Erythroblast (primary cell): ENCODE data around the gene RTN4.
A peak's percentile ranks its signal among the peaks of the same experiment; 100 is the strongest.
"Not testable (repeated sequence)": the region's sequence is repeated elsewhere in the genome, so short reads cannot be mapped to it uniquely, and the experiment has no call there.

Experiments used
- DNase-seq, 2 experiments: peaks; one replicate each; lab custom pipeline; 2025; lab: John Stamatoyannopoulos, UW
- GATA1 ChIP-seq: IDR thresholded peaks from 2 replicates; pipeline ENCODE4 v1.6.1; 2011; ENCODE audit warnings: low read depth, mild to moderate bottlenecking, control low read depth, low read length, moderate library complexity
- POLR2A ChIP-seq: IDR thresholded peaks from 2 replicates; pipeline ENCODE4 v1.6.1; 2011; ENCODE audit warnings: mild to moderate bottlenecking, low read length

Gene RTN4

DNA sequence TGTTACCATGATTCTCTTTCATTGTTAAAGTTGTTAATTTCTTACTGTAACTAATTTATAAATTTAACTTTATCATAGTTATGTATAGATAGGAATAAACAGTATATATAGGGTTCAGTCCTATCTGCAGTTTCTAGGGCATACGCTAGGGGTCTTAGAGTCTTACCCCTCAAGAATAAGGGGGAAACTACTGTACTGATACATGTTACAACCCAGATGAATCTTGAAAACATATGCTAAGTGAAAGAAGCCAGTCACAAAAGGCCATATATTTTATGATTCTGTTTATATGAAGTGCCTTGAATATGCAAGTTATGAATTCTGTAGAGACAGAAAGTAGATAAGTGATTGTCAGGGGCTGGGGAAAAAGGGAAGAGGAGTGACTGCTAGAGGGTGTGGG, 52.4 kb downstream of the RTN4 start:
- TF ChIP-seq GATA1 (no peak), POLR2A (no peak)
- peak in 1 of 2 experiments; percentile 7 for DNase-seq

DNA sequence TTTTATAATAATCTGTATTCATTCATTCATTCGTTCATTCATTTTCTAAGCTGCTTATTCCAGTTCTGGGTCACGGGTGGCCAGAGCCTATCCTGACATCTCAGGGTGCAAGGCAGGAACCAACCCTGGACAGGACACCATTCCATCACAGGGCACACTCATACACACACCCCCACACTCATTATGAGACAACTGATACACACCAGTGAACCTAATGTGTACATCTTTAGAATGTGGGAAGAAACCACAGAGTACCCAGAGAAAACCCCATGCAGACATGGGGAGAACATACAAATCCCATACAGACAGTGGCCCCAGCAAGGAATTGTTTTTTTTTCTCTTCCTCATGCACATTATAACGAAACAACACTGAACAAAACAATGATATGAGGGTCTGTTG, 54.7 kb downstream of the RTN4 start:
- DNase-seq, result no peak

GRCh38 chr2:54990694-54991093, 59.6 kb downstream of the RTN4 start:
- DNase-seq, result not testable (repeated sequence)

More for the DNA sequence above, 54.7 kb downstream of the RTN4 start:
- TF ChIP-seq POLR2A, result no peak
- TF ChIP-seq GATA1, result no peak

DNA sequence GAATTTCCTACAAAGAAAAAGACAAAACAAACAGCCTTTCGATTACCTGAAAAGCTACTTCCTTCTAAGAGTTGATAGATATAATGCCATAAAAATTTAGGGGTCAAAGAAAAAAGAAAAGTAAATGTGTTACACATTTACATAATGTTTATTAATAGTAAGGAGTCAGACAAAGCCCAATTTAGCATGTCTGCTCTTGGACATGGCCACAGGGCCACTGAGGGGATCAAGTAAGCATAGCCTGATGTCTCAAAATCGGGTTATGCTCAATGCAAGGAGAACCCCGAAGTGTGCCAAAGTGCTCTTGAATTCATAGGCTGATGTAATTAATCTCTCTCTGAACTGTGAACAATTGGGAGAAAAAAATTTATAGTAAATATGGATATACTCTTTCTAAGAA, 61.6 kb downstream of the RTN4 start:
- TF ChIP-seq POLR2A (no peak), GATA1 (no peak)
- DNase-seq, result no peak

- TF ChIP-seq GATA1, result no peak
- TF ChIP-seq POLR2A, result no peak
- DNase-seq, result no peak
Observed at GRCh38 chr2:54986264-54986663, 64.0 kb downstream of the RTN4 start.

GRCh38 chr2:54984476-54984875, 65.8 kb downstream of the RTN4 start:
- no peak for TF ChIP-seq POLR2A
- no peak for TF ChIP-seq GATA1

DNA sequence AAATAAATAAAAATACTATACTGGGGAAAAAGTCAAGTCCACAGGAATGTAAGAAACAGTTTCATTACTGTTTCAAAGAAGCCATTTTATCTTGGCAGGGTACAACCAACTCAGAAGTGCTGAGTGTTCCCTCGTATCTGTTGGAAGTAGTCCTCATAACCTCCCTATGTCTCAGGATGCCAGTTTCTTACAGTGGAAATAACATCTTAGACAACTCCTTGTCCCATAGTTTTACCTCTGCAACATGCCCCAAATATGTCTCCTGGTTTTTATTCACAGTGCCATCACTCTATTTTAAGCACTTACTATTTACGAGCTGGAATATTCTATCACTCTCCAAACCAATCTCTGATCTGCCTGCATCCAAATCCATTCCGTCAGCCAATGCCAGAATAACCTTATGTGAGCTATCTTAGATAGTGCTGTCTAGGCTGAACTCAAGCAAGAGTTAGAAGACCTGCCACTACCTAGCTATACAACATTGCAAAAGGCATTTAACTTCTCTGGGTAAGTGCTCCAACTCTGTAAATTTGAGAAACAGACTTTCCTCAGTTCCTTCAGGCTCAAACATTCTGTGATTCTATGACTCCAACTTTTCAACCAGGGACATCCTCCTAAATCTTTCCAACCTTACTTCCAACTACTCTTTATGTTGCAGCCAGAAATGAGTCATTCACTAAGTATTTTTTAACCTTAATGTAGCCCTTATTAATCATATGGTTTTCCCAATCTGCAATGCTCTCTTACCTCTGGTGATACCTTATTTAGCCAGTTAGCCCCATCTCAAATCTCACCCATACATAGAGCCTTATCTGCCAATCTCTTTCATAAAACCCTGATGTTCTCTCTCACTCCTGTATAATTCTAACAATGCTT, 66.7 kb downstream of the RTN4 start:
- DNase-seq, result no peak
- TF ChIP-seq POLR2A (no peak), GATA1 (no peak)

More at GRCh38 chr2:54984476-54984875, 65.8 kb downstream of the RTN4 start:
- no peak for DNase-seq

- TF ChIP-seq POLR2A, result no peak
- TF ChIP-seq GATA1, result no peak
- no peak for DNase-seq
Observed at GRCh38 chr2:54981385-54981784, 68.9 kb downstream of the RTN4 start.

GRCh38 chr2:54979321-54980044, 70.8 kb downstream of the RTN4 start:
- no peak for TF ChIP-seq POLR2A
- TF ChIP-seq GATA1, result no peak
- DNase-seq, result no peak

DNA sequence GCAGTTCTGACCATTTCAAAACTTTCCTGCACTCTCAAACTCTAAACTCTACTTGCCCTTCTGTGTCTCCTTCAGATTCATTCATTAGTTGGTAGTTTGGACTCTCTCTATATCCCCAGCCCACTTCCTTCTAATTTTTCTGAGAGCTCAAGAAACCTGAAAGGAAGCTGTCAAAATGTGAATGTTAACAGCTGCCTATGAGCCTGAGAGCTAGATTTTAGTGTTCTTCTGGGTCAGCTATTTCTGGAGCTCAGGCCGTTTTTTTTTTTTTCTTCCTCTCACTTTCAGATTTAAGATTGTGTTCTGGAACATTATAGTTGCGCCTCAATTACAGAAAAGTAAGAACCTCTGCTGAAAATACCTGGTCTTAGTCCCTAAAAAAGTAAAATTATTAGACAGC, 73.1 kb downstream of the RTN4 start:
- no peak for TF ChIP-seq GATA1
- TF ChIP-seq POLR2A, result no peak
- DNase-seq, result no peak

DNA sequence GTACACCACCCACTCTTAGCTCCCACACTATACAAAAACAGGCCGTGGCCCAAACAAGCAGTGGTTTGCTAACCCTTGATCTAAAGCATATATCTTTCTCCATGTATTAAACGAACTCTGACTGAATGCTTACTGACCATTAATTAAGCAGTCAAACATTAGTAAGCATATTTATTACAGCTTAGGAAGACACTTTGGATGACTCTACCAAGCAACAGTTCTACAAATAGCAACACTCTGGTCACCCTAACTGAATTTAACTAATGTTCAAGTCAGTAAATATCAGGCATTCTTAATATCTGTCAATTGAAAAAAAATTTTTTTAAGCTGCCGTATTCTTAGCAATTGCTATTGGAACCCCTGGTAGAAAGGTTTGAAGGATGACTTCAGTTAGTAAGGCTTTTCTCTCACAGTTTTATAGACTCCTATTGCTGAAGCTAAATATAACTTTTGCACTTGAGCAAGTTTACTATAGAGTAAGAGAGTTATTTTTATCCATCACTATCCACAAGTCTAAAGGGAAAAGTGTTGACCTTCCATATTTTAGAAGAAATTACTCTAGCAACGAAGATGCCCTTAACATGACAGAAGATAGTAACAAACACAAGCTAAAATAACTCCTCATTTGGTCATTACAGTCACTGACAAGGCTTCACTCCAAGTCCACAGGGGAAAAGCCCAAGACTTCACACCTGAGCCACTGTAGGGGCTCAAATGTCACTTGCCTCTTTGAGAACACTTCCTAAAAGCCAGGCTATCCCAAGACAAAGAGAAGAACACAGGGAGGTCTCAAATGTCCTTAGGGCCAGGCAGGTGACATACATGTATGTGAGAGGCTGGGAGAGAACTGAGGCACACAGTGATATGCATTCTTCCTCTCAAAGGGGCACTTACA, 74.4 kb downstream of the RTN4 start:
- TF ChIP-seq GATA1 (no peak), POLR2A (no peak)
- DNase-seq, result no peak

- DNase-seq, result no peak
- TF ChIP-seq POLR2A (no peak), GATA1 (no peak)
Observed at GRCh38 chr2:54975175-54975574, 75.1 kb downstream of the RTN4 start.

GRCh38 chr2:54969940-54970338, 80.3 kb downstream of the RTN4 start:
- no peak for DNase-seq
- TF ChIP-seq GATA1, result no peak
- no peak for TF ChIP-seq POLR2A
